Panc1 (cell line): ENCODE measurements around the gene EEF1AKMT3. TPM values are rescaled to one million over a fixed set of nuclear protein-coding genes. Genes with fewer than 3 reads are reported as not detected.

ENCODE experiments used
- ATAC-seq: fragments of 200-7000 bp; cut with Tn5 transposase; 2 replicates; pipeline ENCODE4 v1.9.1; 2020; ENCODE audit warnings: mild to moderate bottlenecking, moderate library complexity
- BruUV-seq: library from RNA; stranded (reverse); fragments of 400-500 nt; replicated peaks from 2 replicates; lab custom pipeline; 2021; lab: Mats Ljungman, UMichigan
- CTCF ChIA-PET: fragments of 300-600 bp; sonication (Branson Sonifier 250); formaldehyde crosslinking; loops from one replicate; lab custom pipeline; 2022; ENCODE audit warnings: antibody characterized with exemption; lab: Charles Lee
- POLR2A ChIA-PET: fragments of 300-600 bp; sonication (Branson Sonifier 250); formaldehyde crosslinking; loops from one replicate; lab custom pipeline; 2022; ENCODE audit warnings: antibody characterized with exemption; lab: Charles Lee
- DNase-seq: peaks from one replicate; pipeline ENCODE4 v3.0.0-alpha.2; 2010; ENCODE audit warnings: low read depth, low spot score
- H3K27ac ChIP-seq: 2 replicates; pipeline ENCODE4 v1.5.1; 2011; ENCODE audit warnings: mild to moderate bottlenecking, low read length, inconsistent platforms
- H3K27me3 ChIP-seq: fragments of 200-500 bp; sonication (Bioruptor generic); 2 replicates; pipeline ENCODE4 v1.6.0; 2014; ENCODE audit warnings: low read length, inconsistent platforms; ENCODE audit not compliant: control insufficient read depth, insufficient read depth
- H3K36me3 ChIP-seq: fragments of 200-500 bp; sonication (Bioruptor generic); 2 replicates; pipeline ENCODE4 v1.5.1; 2014; ENCODE audit warnings: inconsistent platforms, mild to moderate bottlenecking, low read length, moderate library complexity; ENCODE audit not compliant: control insufficient read depth, insufficient read depth
- H3K4me1 ChIP-seq: 2 replicates; pipeline ENCODE4 v1.5.1; 2011; ENCODE audit warnings: inconsistent platforms, mild to moderate bottlenecking, low read length, moderate library complexity; ENCODE audit not compliant: control insufficient read depth, insufficient read depth
- H3K4me3 ChIP-seq, 2 experiments: 2 replicates each; pipeline ENCODE4 v1.5.1; 2011 to 2012; ENCODE audit warnings: low read depth in 2 of 2, low read length in 2 of 2, mild to moderate bottlenecking in 2 of 2, inconsistent platforms in 1 of 2, moderate library complexity in 1 of 2
- H3K9me3 ChIP-seq: fragments of 200-500 bp; sonication (Bioruptor generic); 2 replicates; pipeline ENCODE4 v1.5.1; 2014; ENCODE audit warnings: low read depth, mild to moderate bottlenecking, inconsistent platforms, low read length, moderate library complexity; ENCODE audit not compliant: control insufficient read depth, insufficient read depth
- CTCF ChIP-seq: fragments of 450-650 bp; IDR thresholded peaks from 2 replicates; pipeline ENCODE4 v1.5.1; 2017; ENCODE audit warnings: mild to moderate bottlenecking
- POLR2AphosphoS5 ChIP-seq: IDR thresholded peaks from 2 replicates; pipeline ENCODE4 v1.6.1; 2012; ENCODE audit warnings: mild to moderate bottlenecking, low read depth, low read length, moderate library complexity
- REST ChIP-seq, 2 experiments: IDR thresholded peaks; 2 replicates each; pipeline ENCODE4 v1.6.1; 2011 to 2012; ENCODE audit warnings: low read depth in 2 of 2, control low read depth in 1 of 2, low read length in 1 of 2, mild to moderate bottlenecking in 1 of 2, moderate library complexity in 1 of 2; ENCODE audit not compliant: insufficient read depth in 1 of 2
- SIN3A ChIP-seq: IDR thresholded peaks from 2 replicates; pipeline ENCODE4 v1.6.1; 2012; ENCODE audit warnings: low read depth, mild to moderate bottlenecking, low read length, moderate library complexity, borderline replicate concordance; ENCODE audit not compliant: insufficient read depth
- TCF7L2 ChIP-seq: IDR thresholded peaks from 2 replicates; pipeline ENCODE4 v1.6.1; 2011; ENCODE audit warnings: mild to moderate bottlenecking, low read depth, low read length, inconsistent platforms
- in situ Hi-C: cut with HindIII; loops from 2 replicates; pipeline ENCODE4 v1.10.0; 2016; ENCODE audit warnings: low sequenced_read_pairs, low pct_unique_long_range_greater_than_20kb
- intact Hi-C: fragments of 100-400 bp; cut with micrococcal nuclease; formaldehyde crosslinking; loops from one replicate; pipeline ENCODE4 v1.10.0; 2022; ENCODE audit not compliant: unreplicated experiment
- total RNA-seq: library from RNA; stranded (reverse); gene quantifications from one replicate; pipeline ENCODE4 v1.2.1, GENCODE V29; 2021; ENCODE audit not compliant: unreplicated experiment

EEF1AKMT3 gene
- total RNA-seq, 1 experiment from 2014 or later, result 7.4 TPM

GRCh38 chr12:57806677-57807076, 34.3 kb downstream of the EEF1AKMT3 start:
- Histone ChIP-seq H3K27ac (no peak overlapping the region), H3K4me3 (no peak overlapping the region), H3K36me3 (no peaks in the 10 kb centered on the region), H3K27me3 (no peaks in the 10 kb centered on the region), H3K4me1 (no peaks in the 10 kb centered on the region), H3K9me3 (no peaks in the 10 kb centered on the region)
- DNase-seq (no peak), ATAC-seq (no peak)
- ChIA-PET POLR2A (interaction anchor here (1.2 kb wide), 1 partner anchor 11 kb away, joined by 3 read pairs; no protein-coding TSS in a partner anchor), CTCF (no interaction called here)
- intact Hi-C loops, result no loop called here
- TF ChIP-seq SIN3A (no peak), TCF7L2 (no peak), POLR2AphosphoS5 (no peak), CTCF (no peak), REST (IDR thresholded peaks at IDR 0.05; ENCODE audit: insufficient read depth in 1 of 2, low read depth in 2 of 2, low read length in 1 of 2) (no peak)
- no TSS peak for BruUV-seq
- in situ Hi-C loops, result no loop called here

GRCh38 chr12:57807285-57807684, 34.9 kb downstream of the EEF1AKMT3 start:
- Histone ChIP-seq H3K4me3 (no peak overlapping the region), H3K27ac (no peak overlapping the region), H3K9me3 (no peaks in the 10 kb centered on the region), H3K36me3 (no peaks in the 10 kb centered on the region), H3K27me3 (no peaks in the 10 kb centered on the region), H3K4me1 (no peaks in the 10 kb centered on the region)
- DNase-seq, result no peak
- no peak for ATAC-seq
- in situ Hi-C loops, result no loop called here
- ChIA-PET POLR2A (interaction anchor here (0.6 to 1.2 kb wide), 2 partner anchors 10 to 11 kb away, joined by 3 read pairs; no protein-coding TSS in a partner anchor), CTCF (no interaction called here)
- BruUV-seq, result no TSS peak
- TF ChIP-seq POLR2AphosphoS5 (no peak), CTCF (no peak), SIN3A (no peak), REST (IDR thresholded peaks at IDR 0.05; ENCODE audit: insufficient read depth in 1 of 2, low read depth in 2 of 2, low read length in 1 of 2) (no peak), TCF7L2 (no peak)
- intact Hi-C loops, result no loop called here
